Measurements from ENCODE around the gene SDK1.

The SDK1 gene

DNA sequence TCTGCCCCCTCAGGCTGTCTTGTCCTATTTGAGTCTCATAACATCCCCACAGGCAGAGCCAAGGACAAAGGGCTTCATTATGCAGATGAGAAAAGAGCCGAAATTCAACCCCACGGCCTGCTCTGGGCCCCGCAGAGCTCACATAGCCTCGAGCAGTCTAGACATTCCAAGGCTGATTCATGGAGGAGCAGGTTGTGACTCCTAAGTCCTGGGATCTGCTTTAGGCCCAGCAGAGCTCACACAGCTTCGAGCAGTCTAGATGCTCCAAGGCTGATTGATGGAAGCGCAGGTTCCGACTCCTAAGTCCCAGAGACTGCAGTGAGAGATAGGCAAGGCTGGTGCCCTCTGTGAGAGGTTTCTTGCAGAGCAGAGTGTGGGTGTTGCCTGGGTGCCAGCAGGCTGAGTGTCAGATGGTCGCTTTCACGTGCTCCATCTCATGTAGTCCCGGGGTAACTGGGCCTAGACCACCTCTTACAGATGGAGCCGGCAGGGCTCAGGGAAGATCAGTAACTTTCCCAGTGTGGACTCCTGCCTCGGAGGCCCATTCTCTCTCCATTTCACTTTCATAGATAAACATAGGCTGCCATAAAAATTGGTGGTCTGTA, 944.9 kb downstream of the SDK1 start:
- Histone ChIP-seq H3K36me3 (ENCODE audit: control insufficient read depth in 2 of 2, insufficient read depth in 1 of 2, low read length in 2 of 2) (no peaks in the 10 kb centered on the region), H3K4me1 (ENCODE audit: control insufficient read depth, insufficient read depth, low read length) (no peaks in the 10 kb centered on the region), H3K4me3 (ENCODE audit: low read depth, low read length) (no peak overlapping the region), H3K9me3 (ENCODE audit: control insufficient read depth, insufficient read depth, low read depth, low read length) (no peaks in the 10 kb centered on the region), H3K27ac (ENCODE audit: extremely low read depth, low read depth, low read length) (no peak overlapping the region)
- POLR2A ChIA-PET = no interaction called here
- TF ChIP-seq, protein P1, sequence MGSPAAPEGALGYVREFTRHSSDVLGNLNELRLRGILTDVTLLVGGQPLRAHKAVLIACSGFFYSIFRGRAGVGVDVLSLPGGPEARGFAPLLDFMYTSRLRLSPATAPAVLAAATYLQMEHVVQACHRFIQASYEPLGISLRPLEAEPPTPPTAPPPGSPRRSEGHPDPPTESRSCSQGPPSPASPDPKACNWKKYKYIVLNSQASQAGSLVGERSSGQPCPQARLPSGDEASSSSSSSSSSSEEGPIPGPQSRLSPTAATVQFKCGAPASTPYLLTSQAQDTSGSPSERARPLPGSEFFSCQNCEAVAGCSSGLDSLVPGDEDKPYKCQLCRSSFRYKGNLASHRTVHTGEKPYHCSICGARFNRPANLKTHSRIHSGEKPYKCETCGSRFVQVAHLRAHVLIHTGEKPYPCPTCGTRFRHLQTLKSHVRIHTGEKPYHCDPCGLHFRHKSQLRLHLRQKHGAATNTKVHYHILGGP (tag by site-specific recombination; IDR thresholded peaks at IDR 0.05) = no peak
- TF ChIP-seq ZNF791 (tag by site-specific recombination; IDR thresholded peaks at IDR 0.05) = no peak
- TF ChIP-seq ZFP69B (tag by site-specific recombination; IDR thresholded peaks at IDR 0.05) = no peak
- TF ChIP-seq ZNF423 (tag by site-specific recombination; IDR thresholded peaks at IDR 0.05) = no peak
- CTCF ChIA-PET = interaction anchor here (0.5 to 1.1 kb wide), 3 partner anchors 25 to 381 kb away, joined by 3 to 5 read pairs (median 3); no protein-coding TSS in a partner anchor

DNA sequence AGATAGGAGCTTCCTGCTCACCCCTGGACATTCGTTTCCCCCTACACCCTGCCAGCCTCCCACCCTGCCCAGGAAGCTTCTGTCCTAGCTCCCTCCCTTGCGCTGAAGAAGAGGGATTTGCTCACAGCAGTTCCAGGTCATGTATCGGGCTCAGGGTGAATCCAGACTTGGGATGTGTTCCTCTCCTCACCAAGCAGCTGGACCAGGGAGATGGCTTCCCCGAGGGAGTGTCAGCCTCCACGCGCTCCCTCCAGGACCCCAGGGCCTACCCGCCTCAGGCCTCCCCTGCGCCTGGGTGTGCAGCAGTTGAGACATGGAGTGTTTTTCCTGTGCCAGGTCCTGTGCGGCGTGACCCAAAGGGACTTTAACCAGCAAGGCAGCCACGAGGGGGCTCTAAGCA, 945.5 kb downstream of the SDK1 start:
- TF ChIP-seq, protein P2, sequence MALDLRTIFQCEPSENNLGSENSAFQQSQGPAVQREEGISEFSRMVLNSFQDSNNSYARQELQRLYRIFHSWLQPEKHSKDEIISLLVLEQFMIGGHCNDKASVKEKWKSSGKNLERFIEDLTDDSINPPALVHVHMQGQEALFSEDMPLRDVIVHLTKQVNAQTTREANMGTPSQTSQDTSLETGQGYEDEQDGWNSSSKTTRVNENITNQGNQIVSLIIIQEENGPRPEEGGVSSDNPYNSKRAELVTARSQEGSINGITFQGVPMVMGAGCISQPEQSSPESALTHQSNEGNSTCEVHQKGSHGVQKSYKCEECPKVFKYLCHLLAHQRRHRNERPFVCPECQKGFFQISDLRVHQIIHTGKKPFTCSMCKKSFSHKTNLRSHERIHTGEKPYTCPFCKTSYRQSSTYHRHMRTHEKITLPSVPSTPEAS (tag by site-specific recombination; IDR thresholded peaks at IDR 0.05) = no peak
- Histone ChIP-seq H3K36me3 (ENCODE audit: control insufficient read depth in 2 of 2, insufficient read depth in 1 of 2, low read length in 2 of 2) (no peaks in the 10 kb centered on the region), H3K4me3 (ENCODE audit: low read depth, low read length) (no peak overlapping the region), H3K9me3 (ENCODE audit: control insufficient read depth, insufficient read depth, low read depth, low read length) (no peaks in the 10 kb centered on the region), H3K27ac (ENCODE audit: extremely low read depth, low read depth, low read length) (no peak overlapping the region), H3K4me1 (ENCODE audit: control insufficient read depth, insufficient read depth, low read length) (no peaks in the 10 kb centered on the region)
- POLR2A ChIA-PET = no interaction called here
- CTCF ChIA-PET = interaction anchor here (0.7 kb wide), 1 partner anchor 25 kb away, joined by 3 read pairs; no protein-coding TSS in a partner anchor

DNA sequence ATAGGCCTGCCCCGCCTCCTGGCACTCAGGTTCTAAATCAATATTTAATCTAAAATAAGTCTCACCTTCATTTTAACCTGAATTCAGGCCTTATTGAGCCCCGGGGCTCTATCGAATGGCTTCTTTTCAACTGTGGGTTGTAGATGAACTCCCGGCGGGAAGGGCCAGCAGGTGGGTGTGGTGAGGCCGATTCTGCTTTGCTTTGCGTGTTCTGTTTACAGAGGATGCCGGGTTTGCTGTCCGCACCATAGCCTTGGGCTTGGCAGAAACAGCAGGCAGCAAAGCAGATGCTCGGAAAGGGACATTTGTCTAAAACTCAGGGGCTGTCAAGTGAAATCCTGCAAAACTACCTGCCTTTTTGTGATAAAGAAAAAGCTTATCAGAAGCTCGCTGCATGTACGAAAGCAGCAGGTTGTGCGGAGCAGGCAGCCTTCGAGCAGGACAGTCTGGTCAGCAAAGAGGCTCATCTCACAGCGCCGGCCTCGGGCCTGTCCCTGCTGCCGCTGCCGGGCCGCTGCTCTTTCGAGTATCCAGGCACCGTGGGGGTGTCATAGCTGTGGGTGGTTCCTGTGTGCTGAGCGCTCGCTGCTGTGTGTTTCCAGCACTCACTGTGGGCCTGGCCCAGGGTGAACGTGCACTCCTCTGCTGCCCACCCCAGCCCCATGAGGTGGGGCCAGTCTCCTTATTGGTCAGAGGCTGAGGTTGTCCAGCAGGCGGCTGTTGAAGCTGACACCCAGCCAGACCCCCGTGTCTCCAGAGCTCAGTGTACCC, 946.2 kb downstream of the SDK1 start:
- Histone ChIP-seq H3K4me3 (ENCODE audit: low read depth, low read length) (no peak overlapping the region), H3K4me1 (ENCODE audit: control insufficient read depth, insufficient read depth, low read length) (no peaks in the 10 kb centered on the region), H3K36me3 (ENCODE audit: control insufficient read depth in 2 of 2, insufficient read depth in 1 of 2, low read length in 2 of 2) (no peaks in the 10 kb centered on the region), H3K27ac (ENCODE audit: extremely low read depth, low read depth, low read length) (no peak overlapping the region), H3K9me3 (ENCODE audit: control insufficient read depth, insufficient read depth, low read depth, low read length) (no peaks in the 10 kb centered on the region)
- POLR2A ChIA-PET = no interaction called here
- CTCF ChIA-PET = no interaction called here
- TF ChIP-seq ZNF2 (tag by site-specific recombination; IDR thresholded peaks at IDR 0.05) (no peak), ZNF112 (tag by site-specific recombination; IDR thresholded peaks at IDR 0.05) (no peak), ZNF266 (tag by site-specific recombination; IDR thresholded peaks at IDR 0.05; ENCODE audit: low read depth) (no peak), BCL11B (tag by site-specific recombination; IDR thresholded peaks at IDR 0.05; ENCODE audit: low read depth) (no peak), ZNF747 (tag by site-specific recombination; IDR thresholded peaks at IDR 0.05) (no peak), ZNF426 (tag by site-specific recombination; IDR thresholded peaks at IDR 0.05) (no peak), ZNF133 (tag by site-specific recombination; IDR thresholded peaks at IDR 0.05) (no peak), ZNF660 (tag by site-specific recombination; IDR thresholded peaks at IDR 0.05) (no peak), ZNF19 (tag by site-specific recombination; IDR thresholded peaks at IDR 0.05; ENCODE audit: low read depth) (no peak)
- TF ChIP-seq, protein P3, sequence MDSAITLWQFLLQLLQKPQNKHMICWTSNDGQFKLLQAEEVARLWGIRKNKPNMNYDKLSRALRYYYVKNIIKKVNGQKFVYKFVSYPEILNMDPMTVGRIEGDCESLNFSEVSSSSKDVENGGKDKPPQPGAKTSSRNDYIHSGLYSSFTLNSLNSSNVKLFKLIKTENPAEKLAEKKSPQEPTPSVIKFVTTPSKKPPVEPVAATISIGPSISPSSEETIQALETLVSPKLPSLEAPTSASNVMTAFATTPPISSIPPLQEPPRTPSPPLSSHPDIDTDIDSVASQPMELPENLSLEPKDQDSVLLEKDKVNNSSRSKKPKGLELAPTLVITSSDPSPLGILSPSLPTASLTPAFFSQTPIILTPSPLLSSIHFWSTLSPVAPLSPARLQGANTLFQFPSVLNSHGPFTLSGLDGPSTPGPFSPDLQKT (IDR thresholded peaks at IDR 0.05; ENCODE audit: borderline replicate concordance, low read depth, low read length) = no peak

Data from HEK293 (cell line).